SKM-1 treated with dmso at 0.1 percent for 144 hours (cell line): ENCODE data around the gene VCAN.

Source experiments
- DNase-seq: peaks from one replicate; lab custom pipeline; 2025; ENCODE audit not compliant: unreplicated experiment; lab: John Stamatoyannopoulos, UW

Gene VCAN

GRCh38 chr5:83562791-83563557 is 91.4 kb downstream of the VCAN start:
- DNase-seq: no peak

GRCh38 chr5:83563631-83564030 is 92.1 kb downstream of the VCAN start:
- no peak for DNase-seq

GRCh38 chr5:83564069-83564749 is 92.7 kb downstream of the VCAN start:
- DNase-seq: peak; percentile 29

- no peak for DNase-seq
Measured at GRCh38 chr5:83567741-83568140, 96.2 kb downstream of the VCAN start.

- no peak for DNase-seq
Measured at GRCh38 chr5:83568186-83568585, 96.6 kb downstream of the VCAN start.

GRCh38 chr5:83570916-83571315 is 99.4 kb downstream of the VCAN start:
- DNase-seq: no peak

GRCh38 chr5:83572271-83572670 is 100.7 kb downstream of the VCAN start:
- DNase-seq: no peak

- no peak for DNase-seq
Measured at GRCh38 chr5:83576341-83576740, 104.8 kb downstream of the VCAN start.

GRCh38 chr5:83577036-83577636 is 105.6 kb downstream of the VCAN start:
- no peak for DNase-seq

GRCh38 chr5:83583859-83584258 is 112.3 kb downstream of the VCAN start:
- DNase-seq: no peak

GRCh38 chr5:83586874-83587776 is 115.6 kb downstream of the VCAN start:
- DNase-seq: no peak

GRCh38 chr5:83589786-83590185 is 118.2 kb downstream of the VCAN start:
- no peak for DNase-seq

- DNase-seq: no peak
Measured at GRCh38 chr5:83590966-83591365, 119.4 kb downstream of the VCAN start.

- no peak for DNase-seq
Measured at GRCh38 chr5:83595217-83595616, 123.7 kb downstream of the VCAN start.

GRCh38 chr5:83608122-83608521 is 136.6 kb downstream of the VCAN start:
- DNase-seq: peak; percentile 53

GRCh38 chr5:83614841-83615240 is 143.3 kb downstream of the VCAN start:
- DNase-seq: no peak

GRCh38 chr5:83628360-83628759 is 156.8 kb downstream of the VCAN start:
- DNase-seq: no peak
